Hematopoietic multipotent progenitor cell treated with erythropoietin and hydrocortisone succinate and interleukin-3 and kit ligand, for 8 days (in vitro differentiated cells): Measurements from ENCODE around the gene DPCD.
A peak's percentile ranks its signal among the peaks of the same experiment; 100 is the strongest.
"Not testable (repeated sequence)": the region's sequence is repeated elsewhere in the genome, so short reads cannot be mapped to it uniquely, and the experiment has no call there.

Experiments used
- DNase-seq: peaks from one replicate; pipeline ENCODE4 v3.0.0-alpha.2; 2015

The DPCD gene

GRCh38 chr10:101624526-101625102, 36.5 kb downstream of the DPCD start:
- DNase-seq = no peak

DNA sequence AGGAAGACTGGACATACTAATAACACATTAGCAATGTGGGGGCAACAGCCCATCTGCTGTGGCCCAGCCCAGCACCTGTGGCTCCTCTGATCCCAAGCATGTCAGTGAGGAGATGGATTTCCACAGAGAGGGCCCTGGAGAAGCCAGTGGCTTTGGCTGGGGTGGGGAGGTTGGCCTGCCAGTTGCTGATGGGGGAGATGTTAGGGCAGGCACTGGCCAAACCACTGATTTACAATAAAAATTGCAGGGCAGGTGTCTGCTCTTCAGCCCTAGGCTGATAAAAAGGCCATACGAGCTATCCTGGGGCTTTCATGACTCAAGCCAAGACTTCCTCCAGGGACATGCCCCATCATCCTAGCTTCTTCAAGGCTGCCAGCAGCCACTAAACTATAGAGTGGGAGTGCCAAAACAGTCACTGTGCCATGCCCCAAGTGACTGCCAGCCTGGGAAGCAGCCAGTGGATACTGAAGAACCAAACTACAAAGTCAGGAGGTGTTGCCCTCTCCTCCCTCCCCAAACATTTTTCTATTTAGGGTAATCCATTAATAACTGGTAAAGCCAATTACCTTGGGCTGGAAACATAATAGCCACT, 37.8 kb downstream of the DPCD start:
- DNase-seq = no peak

DNA sequence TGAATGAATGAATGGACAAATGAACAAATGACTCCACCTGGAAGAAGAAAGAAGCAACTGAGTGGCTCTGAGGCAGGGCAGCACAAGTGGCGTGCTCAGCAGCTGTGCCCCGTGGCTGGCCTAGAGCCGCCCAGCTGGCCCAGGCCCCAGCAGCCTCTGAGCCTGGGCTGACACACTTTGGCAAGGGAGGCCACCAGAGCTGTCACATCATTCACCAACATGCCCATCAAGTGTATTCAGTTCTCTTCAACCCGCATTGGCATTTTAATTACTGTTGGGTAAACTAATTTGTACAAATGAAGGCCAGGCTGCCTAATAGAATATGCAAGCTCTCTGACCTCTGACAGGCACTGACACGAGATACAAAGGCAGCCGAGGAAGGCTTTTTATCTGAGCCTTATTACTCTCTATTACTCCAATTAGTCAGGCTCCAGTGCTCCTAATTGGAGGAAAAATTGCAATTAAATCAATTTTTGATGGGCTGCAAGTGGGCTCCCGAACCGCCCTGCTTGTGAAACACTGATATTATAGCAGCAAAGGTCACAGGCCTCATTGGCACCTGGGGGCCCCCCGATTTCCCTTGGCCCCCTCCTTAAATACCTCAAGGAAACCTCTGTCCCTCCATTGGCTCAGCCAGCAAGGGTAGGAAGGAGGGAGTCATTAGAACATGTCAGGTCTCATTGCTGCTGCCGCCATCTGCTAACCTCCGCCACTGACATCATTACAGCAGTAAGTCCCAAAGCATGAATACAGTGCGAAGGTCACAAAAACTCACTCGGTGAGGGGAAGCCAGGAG, 41.9 kb downstream of the DPCD start:
- DNase-seq = no peak

DNA sequence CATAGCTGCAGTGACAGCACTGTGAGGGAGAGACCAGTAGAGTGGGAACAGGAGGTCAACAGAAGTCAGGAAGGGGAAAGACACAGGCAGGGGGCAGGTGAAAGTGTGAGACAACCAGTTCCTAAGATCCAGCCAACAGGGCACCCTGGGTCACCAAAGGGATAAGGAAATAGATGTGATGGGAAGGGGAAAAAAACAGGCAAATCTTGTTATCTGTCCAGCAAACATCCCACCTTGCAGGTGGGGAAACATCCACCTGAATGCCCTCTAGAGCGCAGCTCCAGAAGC, 42.5 kb downstream of the DPCD start:
- DNase-seq = no peak

DNA sequence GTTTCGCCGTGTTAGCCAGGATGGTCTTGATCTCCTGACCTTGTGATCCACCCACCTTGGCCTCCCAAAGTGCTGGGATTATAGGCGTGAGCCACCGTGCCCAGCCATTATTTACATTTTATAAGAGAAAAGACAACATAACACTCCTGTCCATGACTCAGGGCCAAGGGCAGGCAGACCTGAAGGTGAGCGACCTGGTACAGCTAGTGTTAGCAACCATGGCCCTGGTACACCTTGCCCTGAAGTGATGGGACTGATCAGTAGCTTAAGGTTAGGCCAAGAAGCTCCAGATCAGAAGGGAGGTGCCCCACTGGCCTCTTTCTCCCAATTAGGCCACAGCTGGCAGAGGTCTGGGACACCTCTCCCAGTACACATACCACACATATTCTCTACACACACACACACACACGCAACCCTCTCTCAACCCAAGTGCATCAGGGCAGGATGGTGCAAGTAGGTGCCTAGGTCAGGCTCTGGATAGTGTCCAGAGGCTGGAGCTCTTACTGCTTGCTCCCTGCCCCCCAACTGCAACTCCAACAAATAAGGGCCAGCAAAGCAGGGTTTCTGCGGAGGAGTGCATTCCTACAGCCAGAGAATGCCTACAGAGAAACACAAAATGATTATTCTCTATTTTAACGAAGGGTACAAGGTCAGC, 43.8 kb downstream of the DPCD start:
- DNase-seq = no peak

- not testable (repeated sequence) for DNase-seq
These were observed 45.4 kb downstream of the DPCD start for GRCh38 chr10:101633510-101633909.

DNA sequence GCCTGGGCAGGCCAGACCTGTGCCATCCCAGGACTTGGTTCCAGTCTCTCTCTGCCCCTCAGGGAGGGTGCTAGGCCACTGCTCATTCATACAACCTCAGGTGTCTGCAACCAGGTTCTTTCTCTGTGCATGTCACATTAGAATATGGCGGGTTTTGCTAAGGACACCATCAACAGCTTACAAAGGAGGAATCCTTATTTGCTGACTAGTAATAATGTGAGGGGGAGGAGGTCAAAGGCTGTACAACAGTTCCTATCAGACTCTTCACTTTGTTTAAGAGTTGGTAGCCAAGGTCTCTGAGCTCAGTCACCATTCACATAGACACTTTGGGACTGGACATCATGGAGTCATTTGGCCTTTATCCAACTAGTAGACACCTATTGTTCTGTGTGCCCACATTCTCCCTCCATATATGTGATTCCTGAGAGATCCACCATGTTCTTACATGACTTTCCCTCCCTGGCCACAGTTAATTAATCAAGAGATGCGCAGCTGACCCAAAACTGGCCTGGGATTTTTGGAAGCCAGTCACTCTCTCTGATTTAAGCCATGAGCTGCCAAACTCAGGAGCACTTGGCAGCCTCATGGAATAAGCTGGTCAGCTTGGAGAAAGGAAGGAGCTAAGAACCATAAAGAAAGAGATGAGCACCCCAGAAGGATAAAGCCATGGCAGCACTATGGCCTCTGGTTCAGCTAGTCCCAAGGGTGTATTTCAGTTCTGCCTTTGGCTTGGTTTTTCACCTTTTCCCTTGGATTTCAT, 51.2 kb downstream of the DPCD start:
- DNase-seq = no peak

DNA sequence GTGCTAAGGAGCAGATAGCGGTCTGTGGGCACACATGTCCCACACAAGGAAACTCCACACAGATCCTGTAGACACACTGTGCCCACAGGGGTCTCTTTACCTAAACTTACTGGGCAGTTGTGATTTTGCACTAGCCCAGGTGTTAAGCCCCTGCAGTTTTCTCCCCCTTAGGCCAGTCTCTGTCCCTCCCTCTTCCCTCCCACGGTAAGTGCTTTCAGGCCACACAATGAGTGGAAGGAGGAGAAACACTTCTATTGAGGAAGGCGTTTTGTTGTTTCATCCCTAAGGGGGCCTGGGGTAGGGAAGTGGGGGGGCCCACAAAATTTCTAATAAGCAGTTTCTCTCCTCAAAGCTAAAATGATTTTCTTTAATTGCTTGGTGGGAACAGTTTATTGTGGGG, 55.4 kb downstream of the DPCD start:
- no peak for DNase-seq

- DNase-seq = no peak
These were observed 55.9 kb downstream of the DPCD start for GRCh38 chr10:101644002-101644401.

DNA sequence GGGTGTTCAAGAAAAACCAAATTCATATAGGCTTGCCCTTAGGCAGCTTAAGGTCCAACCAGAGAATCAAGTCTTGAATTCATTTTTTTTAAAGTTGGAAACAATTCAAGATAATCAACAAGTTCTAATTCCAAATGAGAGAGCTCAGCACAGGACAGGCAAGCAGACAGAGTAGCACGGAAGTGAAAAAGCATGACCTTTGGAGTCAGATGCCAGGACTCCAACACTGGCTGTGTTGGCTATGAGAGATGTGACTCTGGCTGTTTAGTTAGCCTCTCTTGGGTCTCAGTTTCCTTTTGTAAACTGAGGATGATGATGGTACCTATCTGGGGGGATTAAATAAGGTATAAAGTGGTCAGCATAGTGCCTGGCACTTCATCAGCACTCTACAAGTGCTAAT, 57.5 kb downstream of the DPCD start:
- no peak for DNase-seq

- no peak for DNase-seq
These were observed 58.2 kb downstream of the DPCD start for GRCh38 chr10:101646364-101646763.

GRCh38 chr10:101647255-101647654, 59.1 kb downstream of the DPCD start:
- no peak for DNase-seq

GRCh38 chr10:101649525-101650085, 61.5 kb downstream of the DPCD start:
- peak; percentile 16 for DNase-seq

- DNase-seq = no peak
These were observed 62.7 kb downstream of the DPCD start for GRCh38 chr10:101650863-101651262.

GRCh38 chr10:101651336-101651735, 63.2 kb downstream of the DPCD start:
- no peak for DNase-seq

DNA sequence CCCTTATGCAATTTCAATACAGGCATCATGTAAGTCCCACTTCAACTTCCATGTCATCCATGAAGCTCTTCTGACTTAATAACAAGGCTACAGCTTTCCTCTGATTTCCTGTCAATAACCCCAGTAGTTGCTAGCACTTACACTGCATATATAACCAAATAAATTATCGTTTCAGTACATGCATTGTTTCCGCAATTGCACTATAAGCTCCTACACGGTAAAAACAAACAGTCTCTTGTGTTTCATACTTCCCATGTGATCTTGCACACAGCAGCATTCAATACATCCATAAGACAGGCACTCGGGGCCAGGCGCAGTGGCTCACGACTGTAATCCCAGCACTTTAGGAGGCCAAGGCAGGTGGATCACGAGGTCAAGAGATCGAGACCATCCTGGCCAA, 65.4 kb downstream of the DPCD start:
- no peak for DNase-seq

GRCh38 chr10:101655570-101655969, 67.4 kb downstream of the DPCD start:
- no peak for DNase-seq

DNA sequence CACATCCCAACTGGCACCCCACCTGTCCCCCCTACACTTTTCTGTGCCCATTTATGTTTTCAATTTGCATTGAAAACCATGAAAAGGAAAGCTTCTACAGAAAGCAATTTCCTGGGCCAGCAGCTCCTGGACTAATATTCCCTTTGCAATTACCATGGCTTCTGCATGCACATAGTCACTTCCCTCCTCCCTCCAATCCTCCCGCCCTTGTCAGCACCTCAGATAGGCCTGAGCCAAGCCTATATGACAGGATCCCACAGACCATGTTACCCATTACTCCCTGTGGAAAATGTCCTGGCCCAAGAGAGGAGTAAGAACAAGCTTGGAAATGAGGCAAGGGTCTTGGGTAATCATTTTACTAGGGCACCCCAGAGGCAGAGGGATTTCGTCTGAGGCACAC, 68.8 kb downstream of the DPCD start:
- no peak for DNase-seq

- DNase-seq = no peak
These were observed 70.9 kb downstream of the DPCD start for GRCh38 chr10:101658975-101659374.
